Measurements from ENCODE around the gene TAB2. TPM values are rescaled to one million over a fixed set of nuclear protein-coding genes. Genes with fewer than 3 reads are reported as not detected.

The TAB2 gene, protein sequence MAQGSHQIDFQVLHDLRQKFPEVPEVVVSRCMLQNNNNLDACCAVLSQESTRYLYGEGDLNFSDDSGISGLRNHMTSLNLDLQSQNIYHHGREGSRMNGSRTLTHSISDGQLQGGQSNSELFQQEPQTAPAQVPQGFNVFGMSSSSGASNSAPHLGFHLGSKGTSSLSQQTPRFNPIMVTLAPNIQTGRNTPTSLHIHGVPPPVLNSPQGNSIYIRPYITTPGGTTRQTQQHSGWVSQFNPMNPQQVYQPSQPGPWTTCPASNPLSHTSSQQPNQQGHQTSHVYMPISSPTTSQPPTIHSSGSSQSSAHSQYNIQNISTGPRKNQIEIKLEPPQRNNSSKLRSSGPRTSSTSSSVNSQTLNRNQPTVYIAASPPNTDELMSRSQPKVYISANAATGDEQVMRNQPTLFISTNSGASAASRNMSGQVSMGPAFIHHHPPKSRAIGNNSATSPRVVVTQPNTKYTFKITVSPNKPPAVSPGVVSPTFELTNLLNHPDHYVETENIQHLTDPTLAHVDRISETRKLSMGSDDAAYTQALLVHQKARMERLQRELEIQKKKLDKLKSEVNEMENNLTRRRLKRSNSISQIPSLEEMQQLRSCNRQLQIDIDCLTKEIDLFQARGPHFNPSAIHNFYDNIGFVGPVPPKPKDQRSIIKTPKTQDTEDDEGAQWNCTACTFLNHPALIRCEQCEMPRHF
- 14.9 and 27.1 TPM in 2 replicates for total RNA-seq (2014; rRNA removed; shearing (Covaris generic))
- polyA plus RNA-seq (2015; cell fraction: cytosol; rRNA removed) = 38.6 and 49.6 TPM in 2 replicates
- 28.6 and 31.5 TPM in 2 replicates for polyA plus RNA-seq (2015; cell fraction: nucleus; rRNA removed)

DNA sequence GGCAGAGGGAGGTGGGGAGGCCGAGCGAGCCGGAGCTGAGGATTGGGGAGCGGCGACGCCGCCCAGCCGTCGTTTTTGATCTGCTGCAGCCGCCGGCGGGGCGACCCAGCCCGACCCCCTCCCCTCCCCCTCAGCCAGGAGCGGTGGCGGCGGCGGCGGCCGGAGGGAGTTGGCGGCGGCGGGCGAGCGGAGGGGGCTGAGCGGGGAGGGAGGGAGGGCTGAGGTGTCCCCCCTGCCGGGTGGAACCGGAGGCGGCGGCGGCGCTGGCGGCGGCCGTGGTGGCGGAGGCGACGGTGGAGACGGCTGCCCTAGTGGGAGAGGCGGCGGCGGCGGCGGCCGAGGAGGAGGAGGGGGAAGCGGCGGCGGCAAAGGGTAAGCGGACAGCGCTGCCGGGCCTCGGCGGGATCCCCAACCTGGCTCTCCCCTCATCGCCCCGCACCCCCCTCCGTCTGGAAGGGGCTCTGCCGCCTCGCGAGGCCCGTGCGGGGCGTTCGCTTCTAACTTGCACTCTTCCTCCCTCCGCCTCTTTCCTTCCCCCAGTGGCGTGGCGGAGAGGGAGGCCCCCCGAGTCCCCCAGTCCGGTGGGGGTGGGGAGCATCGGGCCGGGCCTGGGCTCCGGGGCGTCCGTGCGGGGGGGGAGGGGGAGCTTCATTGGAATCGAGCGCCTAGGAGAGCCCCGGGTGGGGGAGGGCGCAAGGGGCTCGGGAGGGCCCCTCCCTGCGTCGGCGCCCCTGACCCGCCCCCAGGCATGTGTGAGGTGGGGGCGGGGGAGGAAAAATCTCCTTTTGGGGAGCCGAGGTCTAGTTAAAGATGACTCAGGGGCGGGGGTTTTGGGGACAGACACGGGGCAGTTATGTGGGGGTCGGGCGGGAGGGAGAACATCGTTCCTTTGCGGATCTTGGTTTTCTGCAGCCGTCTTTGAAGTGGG is at the start of gene TAB2:
Gene TAB2 (plus strand): TSS at position 69 of the 928 bp plus-strand sequence. CDS start 52,286 bp downstream, outside the sequence.
- DNase-seq (ENCODE audit: low read depth) = peak; percentile 18

DNA sequence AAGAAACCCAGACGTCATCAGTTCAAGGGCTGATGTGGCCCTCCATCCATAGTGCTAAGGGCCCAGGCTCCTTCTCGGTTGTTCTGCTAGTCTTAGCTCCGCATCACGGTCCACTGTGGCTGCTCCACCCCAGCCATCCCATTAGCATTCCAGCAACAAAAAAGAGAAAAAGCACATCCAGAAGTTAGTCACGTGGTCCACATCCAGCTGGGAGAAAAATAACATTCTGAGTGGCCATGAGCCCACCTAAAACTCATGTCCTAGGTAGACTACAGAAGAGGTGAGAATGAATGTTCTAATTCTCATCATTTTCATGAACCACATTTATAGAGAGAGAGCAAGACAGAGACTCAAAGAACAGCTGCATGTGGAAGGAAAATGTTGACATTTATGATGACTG is 49.4 kb upstream of the TAB2 start:
- DNase-seq (ENCODE audit: low read depth) = no peak

GRCh38 chr6:149268768-149269167 is 48.7 kb upstream of the TAB2 start:
- peak; percentile 22 for DNase-seq (ENCODE audit: low read depth)

GRCh38 chr6:149270616-149271015 is 46.9 kb upstream of the TAB2 start:
- DNase-seq (ENCODE audit: low read depth) = no peak

DNA sequence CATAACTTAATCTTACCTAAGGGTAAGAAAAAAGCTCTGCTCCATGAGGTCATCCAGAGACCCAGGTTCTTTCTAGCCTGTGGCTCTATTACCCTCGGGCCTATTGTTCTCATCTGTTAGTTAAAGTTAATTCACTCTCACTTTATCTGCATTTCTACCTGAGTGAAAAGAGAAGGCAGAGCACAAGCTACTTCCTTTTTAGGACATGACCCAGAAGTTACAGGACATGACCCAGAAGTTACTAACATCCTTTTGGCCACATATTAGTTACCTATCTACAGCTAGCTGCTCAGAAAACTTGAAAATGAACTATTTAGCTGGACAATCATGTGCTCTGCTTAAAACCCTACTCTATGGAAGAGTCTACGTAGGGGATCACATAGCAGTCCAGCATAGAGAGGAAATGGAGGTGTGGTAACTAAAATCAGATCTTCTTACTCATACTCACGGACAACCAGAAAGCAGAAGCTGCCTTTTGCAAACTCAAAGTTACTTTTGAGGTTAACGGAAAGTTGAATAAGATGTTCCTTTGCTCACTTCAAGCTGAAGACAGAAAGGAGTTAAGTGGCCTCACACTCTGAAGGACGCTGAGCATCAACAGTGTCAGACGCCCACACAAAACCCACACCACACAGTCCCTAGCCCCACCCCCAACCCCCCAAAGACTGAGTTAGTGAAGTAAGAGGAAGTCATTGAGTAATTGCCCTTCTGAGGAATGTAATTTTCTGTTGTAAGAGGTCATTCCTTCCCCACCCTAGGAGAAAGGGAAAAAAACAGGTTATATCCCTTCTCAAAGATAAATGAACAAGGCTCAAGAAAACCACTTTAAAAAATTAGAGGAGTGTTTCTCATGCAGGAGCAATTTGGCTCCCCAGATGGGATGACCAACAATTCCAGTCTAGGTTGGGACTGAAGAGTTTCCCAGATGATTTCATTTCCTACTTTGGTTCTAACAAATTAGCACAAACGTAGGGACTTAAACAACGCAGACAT is 45.9 kb upstream of the TAB2 start:
- DNase-seq (ENCODE audit: low read depth) = peak; percentile 29

DNA sequence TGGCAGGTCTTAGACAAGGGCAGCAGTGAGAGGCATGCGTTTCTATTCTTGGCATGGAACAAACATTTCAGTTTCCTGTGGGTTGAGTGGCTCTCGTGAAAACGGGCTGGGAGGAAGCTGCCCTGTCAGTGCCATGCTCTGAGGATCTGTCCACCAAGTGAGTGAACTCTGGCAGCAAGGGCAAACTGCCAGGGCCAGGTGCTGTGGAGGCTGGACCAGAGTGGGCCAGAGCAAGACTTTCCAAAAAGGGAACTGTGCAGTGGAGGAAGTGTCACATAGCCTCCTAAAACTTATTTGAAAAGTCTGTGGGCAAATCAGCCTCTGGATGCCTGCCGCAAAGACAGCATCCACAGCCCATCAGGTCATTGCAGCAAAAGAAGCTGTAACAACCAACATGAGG is 44.2 kb upstream of the TAB2 start:
- DNase-seq (ENCODE audit: low read depth) = no peak

- DNase-seq (ENCODE audit: low read depth) = no peak
Observed at GRCh38 chr6:149275621-149276020, 41.9 kb upstream of the TAB2 start.

GRCh38 chr6:149277621-149278020 is 39.9 kb upstream of the TAB2 start:
- DNase-seq (ENCODE audit: low read depth) = no peak

GRCh38 chr6:149278997-149279396 is 38.5 kb upstream of the TAB2 start:
- no peak for DNase-seq (ENCODE audit: low read depth)

DNA sequence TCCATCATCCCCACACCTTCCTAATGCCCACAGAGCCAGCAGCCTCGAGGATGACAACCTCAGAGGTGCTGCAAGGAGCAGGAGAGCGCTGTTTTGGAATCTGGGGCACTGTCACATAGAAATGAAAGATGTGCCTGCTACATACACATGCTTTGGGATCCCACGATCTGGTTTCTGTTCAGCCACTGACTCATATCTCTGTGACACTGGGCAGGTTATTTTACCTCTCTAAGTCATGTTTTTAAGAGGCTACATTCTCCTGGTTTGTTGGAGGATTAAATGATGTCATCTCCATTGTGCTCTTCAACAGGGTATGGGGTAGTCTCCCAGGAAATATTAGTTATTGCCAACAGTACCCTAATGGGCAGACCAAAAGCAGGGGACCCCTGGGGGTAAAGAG is 32.6 kb upstream of the TAB2 start:
- no peak for DNase-seq (ENCODE audit: low read depth)

GRCh38 chr6:149285626-149286025 is 31.9 kb upstream of the TAB2 start:
- DNase-seq (ENCODE audit: low read depth) = no peak

GRCh38 chr6:149286905-149287304 is 30.6 kb upstream of the TAB2 start:
- no peak for DNase-seq (ENCODE audit: low read depth)

- DNase-seq (ENCODE audit: low read depth) = no peak
Observed at GRCh38 chr6:149289192-149289781, 28.2 kb upstream of the TAB2 start.

DNA sequence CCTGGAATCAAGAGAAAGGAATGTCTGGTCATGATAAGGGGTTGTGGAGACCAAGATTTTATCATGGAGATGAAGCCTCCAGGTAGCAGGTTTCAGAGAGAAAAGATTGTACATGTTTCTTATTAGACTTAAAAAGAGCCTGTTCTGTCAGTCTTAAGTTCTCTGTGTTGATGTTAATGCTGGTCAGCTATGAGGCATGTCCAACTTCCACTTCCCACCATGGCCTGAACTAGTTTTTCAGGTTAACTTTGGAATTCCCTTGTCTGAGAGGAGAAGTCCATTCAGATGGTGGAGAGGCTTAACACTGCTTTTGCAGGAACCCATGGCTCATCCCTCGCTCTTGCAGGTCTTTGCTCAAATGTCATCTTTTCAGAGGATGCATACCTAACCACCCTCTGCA is 27.5 kb upstream of the TAB2 start:
- DNase-seq (ENCODE audit: low read depth) = no peak

DNA sequence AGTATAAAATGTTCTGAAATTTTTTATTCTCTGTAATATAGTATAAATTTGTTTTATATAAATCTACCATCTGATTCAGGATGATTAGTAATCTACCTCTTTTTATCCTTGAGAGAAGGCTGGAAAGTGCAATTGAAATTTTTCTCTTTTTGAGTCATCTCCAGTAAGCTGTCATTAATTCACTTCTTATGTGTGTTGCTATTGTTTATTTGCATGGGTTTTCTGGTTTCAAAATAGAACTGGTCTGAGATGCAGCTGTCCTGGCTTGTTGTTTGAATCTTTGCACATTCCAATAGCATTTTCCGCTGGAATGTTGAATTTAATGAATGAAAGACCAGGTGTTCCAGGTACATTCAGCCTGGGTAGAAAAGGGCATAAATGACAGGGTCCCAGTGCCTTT is 24.3 kb upstream of the TAB2 start:
- DNase-seq (ENCODE audit: low read depth) = no peak

- DNase-seq (ENCODE audit: low read depth) = no peak
Observed at GRCh38 chr6:149300563-149300962, 16.9 kb upstream of the TAB2 start.

GRCh38 chr6:149302723-149303122 is 14.8 kb upstream of the TAB2 start:
- no peak for DNase-seq (ENCODE audit: low read depth)

DNA sequence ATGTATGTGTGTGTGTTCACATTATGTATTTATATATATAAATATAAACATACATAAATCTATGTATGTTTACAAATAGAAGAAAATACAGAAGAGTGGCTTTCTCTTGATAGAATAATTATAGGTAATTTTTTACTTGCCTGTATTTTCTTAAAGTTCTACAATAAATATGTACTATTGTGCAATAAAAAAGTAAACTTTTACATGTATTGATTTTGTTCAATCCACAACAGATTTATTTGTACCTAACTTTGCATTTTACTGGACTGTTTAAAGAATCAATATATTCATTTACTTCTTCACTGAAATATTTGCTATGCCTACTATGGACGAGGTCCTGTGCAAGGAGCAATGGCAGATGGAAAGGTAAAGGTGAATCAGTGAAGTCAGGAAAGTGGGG is 14.0 kb upstream of the TAB2 start:
- no peak for DNase-seq (ENCODE audit: low read depth)

- no peak for DNase-seq (ENCODE audit: low read depth)
Observed at GRCh38 chr6:149305372-149305771, 12.1 kb upstream of the TAB2 start.

DNA sequence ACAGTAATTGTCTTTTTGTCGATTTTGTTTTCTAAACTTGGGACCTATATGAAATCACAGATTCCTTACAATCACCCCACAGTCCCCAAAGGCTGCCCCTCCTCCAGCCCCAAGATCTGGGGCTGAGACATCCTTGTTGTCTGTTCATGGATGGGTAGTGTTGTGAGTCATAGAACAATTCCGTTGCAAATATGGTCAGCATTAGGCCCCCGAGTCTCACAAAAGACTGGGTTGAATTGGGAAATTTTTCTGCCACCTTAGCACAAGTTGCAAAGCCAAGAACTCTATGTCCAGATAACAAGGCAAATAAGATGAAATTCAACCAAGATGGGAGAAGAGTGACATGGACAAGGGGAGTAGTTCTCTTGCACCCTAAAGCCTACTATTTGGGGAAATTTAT is 10.5 kb upstream of the TAB2 start:
- DNase-seq (ENCODE audit: low read depth) = peak; percentile 36
